ENCODE data around the gene TRAF6.
A peak's percentile ranks its signal among the peaks of the same experiment; 100 is the strongest.
"Not testable (repeated sequence)": the region's sequence is repeated elsewhere in the genome, so short reads cannot be mapped to it uniquely, and the experiment has no call there.

The TRAF6 gene

GRCh38 chr11:36509694-36510593, at the start of gene TRAF6:
Gene TRAF6, minus strand, starts transcription at chr11:36510272. Its CDS starts 8,757 bp downstream, at chr11:36501515.
- DNase-seq (ENCODE audit: low read depth), result peak; percentile 35
- peak; percentile 96 for TF ChIP-seq CTCF (IDR thresholded peaks at IDR 0.05; ENCODE audit: control insufficient read depth, extremely low read depth, insufficient read depth)
- peak within 1 kb of the TSS; percentile 79 for H3K4me3 ChIP-seq (ENCODE audit: low read depth, low read length)

- DNase-seq (ENCODE audit: low read depth), result no peak
- TF ChIP-seq CTCF (IDR thresholded peaks at IDR 0.05; ENCODE audit: control insufficient read depth, extremely low read depth, insufficient read depth), result no peak
- H3K4me3 ChIP-seq (ENCODE audit: low read depth, low read length), result no peak overlapping the region
Measured at GRCh38 chr11:36558571-36559413, 48.7 kb upstream of the TRAF6 start.

- TF ChIP-seq CTCF (IDR thresholded peaks at IDR 0.05; ENCODE audit: control insufficient read depth, extremely low read depth, insufficient read depth), result no peak
- DNase-seq (ENCODE audit: low read depth), result no peak
- H3K4me3 ChIP-seq (ENCODE audit: low read depth, low read length), result no peak overlapping the region
Measured at GRCh38 chr11:36557991-36558390, 47.9 kb upstream of the TRAF6 start.

- not testable (repeated sequence) for H3K4me3 ChIP-seq (ENCODE audit: low read depth, low read length); DNase-seq (ENCODE audit: low read depth)
Measured at GRCh38 chr11:36557390-36557789, 47.3 kb upstream of the TRAF6 start.

- H3K4me3 ChIP-seq (ENCODE audit: low read depth, low read length), result no peak overlapping the region
- TF ChIP-seq CTCF (IDR thresholded peaks at IDR 0.05; ENCODE audit: control insufficient read depth, extremely low read depth, insufficient read depth), result no peak
Measured at GRCh38 chr11:36550385-36551115, 40.5 kb upstream of the TRAF6 start.

GRCh38 chr11:36540998-36541397, 30.9 kb upstream of the TRAF6 start:
- peak; percentile 30 for DNase-seq (ENCODE audit: low read depth)
- TF ChIP-seq CTCF (IDR thresholded peaks at IDR 0.05; ENCODE audit: control insufficient read depth, extremely low read depth, insufficient read depth), result peak; percentile 67
- H3K4me3 ChIP-seq (ENCODE audit: low read depth, low read length), result no peak overlapping the region

More at GRCh38 chr11:36550385-36551115, 40.5 kb upstream of the TRAF6 start:
- no peak for DNase-seq (ENCODE audit: low read depth)

All from LNCaP clone FGC (cell line).